ENCODE measurements around the gene PFDN4.

The PFDN4 gene

GRCh38 chr20:54174457-54175175 lies 33.3 kb upstream of the PFDN4 start:
- TF ChIP-seq MYC (IDR thresholded peaks at IDR 0.05; ENCODE audit: low read depth, low read length) (no peak), CTCF (IDR thresholded peaks at IDR 0.05; ENCODE audit: low read depth, low read length) (no peak), POLR2A (IDR thresholded peaks at IDR 0.05; ENCODE audit: extremely low read depth, insufficient read length) (no peak), MAX (IDR thresholded peaks at IDR 0.05; ENCODE audit: low read depth, low read length) (no peak)
- DNase-seq (ENCODE audit: low read depth): no peak
- no peak overlapping the region for H3K4me3 ChIP-seq (ENCODE audit: low read depth, low read length)

GRCh38 chr20:54176610-54177009 lies 31.3 kb upstream of the PFDN4 start:
- TF ChIP-seq MYC (IDR thresholded peaks at IDR 0.05; ENCODE audit: low read depth, low read length) (no peak), MAX (IDR thresholded peaks at IDR 0.05; ENCODE audit: low read depth, low read length) (no peak), CTCF (IDR thresholded peaks at IDR 0.05; ENCODE audit: low read depth, low read length) (no peak), POLR2A (IDR thresholded peaks at IDR 0.05; ENCODE audit: extremely low read depth, insufficient read length) (no peak)
- H3K4me3 ChIP-seq (ENCODE audit: low read depth, low read length): no peak overlapping the region
- no peak for DNase-seq (ENCODE audit: low read depth)

- H3K4me3 ChIP-seq (ENCODE audit: low read depth, low read length): no peak overlapping the region
- TF ChIP-seq POLR2A (IDR thresholded peaks at IDR 0.05; ENCODE audit: extremely low read depth, insufficient read length) (no peak), CTCF (IDR thresholded peaks at IDR 0.05; ENCODE audit: low read depth, low read length) (no peak), MAX (IDR thresholded peaks at IDR 0.05; ENCODE audit: low read depth, low read length) (no peak), MYC (IDR thresholded peaks at IDR 0.05; ENCODE audit: low read depth, low read length) (no peak)
- DNase-seq (ENCODE audit: low read depth): no peak
These were observed 30.5 kb upstream of the PFDN4 start for GRCh38 chr20:54177378-54177777.

- no peak overlapping the region for H3K4me3 ChIP-seq (ENCODE audit: low read depth, low read length)
- TF ChIP-seq MYC (IDR thresholded peaks at IDR 0.05; ENCODE audit: low read depth, low read length): no peak
- TF ChIP-seq CTCF (IDR thresholded peaks at IDR 0.05; ENCODE audit: low read depth, low read length): no peak
- DNase-seq (ENCODE audit: low read depth): no peak
These were observed 29.6 kb upstream of the PFDN4 start for GRCh38 chr20:54178256-54178655.

GRCh38 chr20:54179946-54180345 lies 27.9 kb upstream of the PFDN4 start:
- TF ChIP-seq MYC (IDR thresholded peaks at IDR 0.05; ENCODE audit: low read depth, low read length) (no peak), MAX (IDR thresholded peaks at IDR 0.05; ENCODE audit: low read depth, low read length) (no peak)
- H3K4me3 ChIP-seq (ENCODE audit: low read depth, low read length): no peak overlapping the region
- no peak for DNase-seq (ENCODE audit: low read depth)

GRCh38 chr20:54180931-54181330 lies 27.0 kb upstream of the PFDN4 start:
- no peak overlapping the region for H3K4me3 ChIP-seq (ENCODE audit: low read depth, low read length)
- TF ChIP-seq CTCF (IDR thresholded peaks at IDR 0.05; ENCODE audit: low read depth, low read length) (no peak), POLR2A (IDR thresholded peaks at IDR 0.05; ENCODE audit: extremely low read depth, insufficient read length) (no peak)
- no peak for DNase-seq (ENCODE audit: low read depth)

Measured in NB4 (cell line).